ENCODE results near the gene PHF8.

DNA sequence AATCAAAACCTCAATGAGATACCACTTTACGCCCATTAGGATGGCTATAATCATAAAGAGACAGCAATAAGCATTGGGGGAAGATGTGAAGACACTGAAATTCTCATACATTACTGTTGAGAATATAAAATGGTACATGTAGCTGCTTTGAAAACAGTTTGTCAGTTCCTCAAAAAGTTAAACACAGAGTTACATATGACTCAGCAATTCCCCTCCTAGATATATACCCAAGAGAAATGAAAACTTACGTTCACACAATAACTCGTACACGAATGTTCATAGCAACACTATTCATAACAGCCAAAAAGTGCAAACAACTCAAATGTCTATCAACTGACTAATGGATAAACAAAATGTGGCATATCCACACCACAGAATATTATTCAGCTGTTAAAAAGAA, 36.6 kb downstream of the PHF8 start:
- TF ChIP-seq, protein P1, sequence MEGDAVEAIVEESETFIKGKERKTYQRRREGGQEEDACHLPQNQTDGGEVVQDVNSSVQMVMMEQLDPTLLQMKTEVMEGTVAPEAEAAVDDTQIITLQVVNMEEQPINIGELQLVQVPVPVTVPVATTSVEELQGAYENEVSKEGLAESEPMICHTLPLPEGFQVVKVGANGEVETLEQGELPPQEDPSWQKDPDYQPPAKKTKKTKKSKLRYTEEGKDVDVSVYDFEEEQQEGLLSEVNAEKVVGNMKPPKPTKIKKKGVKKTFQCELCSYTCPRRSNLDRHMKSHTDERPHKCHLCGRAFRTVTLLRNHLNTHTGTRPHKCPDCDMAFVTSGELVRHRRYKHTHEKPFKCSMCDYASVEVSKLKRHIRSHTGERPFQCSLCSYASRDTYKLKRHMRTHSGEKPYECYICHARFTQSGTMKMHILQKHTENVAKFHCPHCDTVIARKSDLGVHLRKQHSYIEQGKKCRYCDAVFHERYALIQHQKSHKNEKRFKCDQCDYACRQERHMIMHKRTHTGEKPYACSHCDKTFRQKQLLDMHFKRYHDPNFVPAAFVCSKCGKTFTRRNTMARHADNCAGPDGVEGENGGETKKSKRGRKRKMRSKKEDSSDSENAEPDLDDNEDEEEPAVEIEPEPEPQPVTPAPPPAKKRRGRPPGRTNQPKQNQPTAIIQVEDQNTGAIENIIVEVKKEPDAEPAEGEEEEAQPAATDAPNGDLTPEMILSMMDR (IDR thresholded peaks at IDR 0.05; ENCODE audit: insufficient read depth, low read length), result no peak
- no peak for TF ChIP-seq POLR2AphosphoS5 (IDR thresholded peaks at IDR 0.05; ENCODE audit: low read depth)
- TF ChIP-seq, protein P2, sequence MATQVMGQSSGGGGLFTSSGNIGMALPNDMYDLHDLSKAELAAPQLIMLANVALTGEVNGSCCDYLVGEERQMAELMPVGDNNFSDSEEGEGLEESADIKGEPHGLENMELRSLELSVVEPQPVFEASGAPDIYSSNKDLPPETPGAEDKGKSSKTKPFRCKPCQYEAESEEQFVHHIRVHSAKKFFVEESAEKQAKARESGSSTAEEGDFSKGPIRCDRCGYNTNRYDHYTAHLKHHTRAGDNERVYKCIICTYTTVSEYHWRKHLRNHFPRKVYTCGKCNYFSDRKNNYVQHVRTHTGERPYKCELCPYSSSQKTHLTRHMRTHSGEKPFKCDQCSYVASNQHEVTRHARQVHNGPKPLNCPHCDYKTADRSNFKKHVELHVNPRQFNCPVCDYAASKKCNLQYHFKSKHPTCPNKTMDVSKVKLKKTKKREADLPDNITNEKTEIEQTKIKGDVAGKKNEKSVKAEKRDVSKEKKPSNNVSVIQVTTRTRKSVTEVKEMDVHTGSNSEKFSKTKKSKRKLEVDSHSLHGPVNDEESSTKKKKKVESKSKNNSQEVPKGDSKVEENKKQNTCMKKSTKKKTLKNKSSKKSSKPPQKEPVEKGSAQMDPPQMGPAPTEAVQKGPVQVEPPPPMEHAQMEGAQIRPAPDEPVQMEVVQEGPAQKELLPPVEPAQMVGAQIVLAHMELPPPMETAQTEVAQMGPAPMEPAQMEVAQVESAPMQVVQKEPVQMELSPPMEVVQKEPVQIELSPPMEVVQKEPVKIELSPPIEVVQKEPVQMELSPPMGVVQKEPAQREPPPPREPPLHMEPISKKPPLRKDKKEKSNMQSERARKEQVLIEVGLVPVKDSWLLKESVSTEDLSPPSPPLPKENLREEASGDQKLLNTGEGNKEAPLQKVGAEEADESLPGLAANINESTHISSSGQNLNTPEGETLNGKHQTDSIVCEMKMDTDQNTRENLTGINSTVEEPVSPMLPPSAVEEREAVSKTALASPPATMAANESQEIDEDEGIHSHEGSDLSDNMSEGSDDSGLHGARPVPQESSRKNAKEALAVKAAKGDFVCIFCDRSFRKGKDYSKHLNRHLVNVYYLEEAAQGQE (IDR thresholded peaks at IDR 0.05; ENCODE audit: insufficient replicate concordance, low read depth), result no peak
